Measurements from ENCODE around the gene TBC1D22A.

Gene TBC1D22A

DNA sequence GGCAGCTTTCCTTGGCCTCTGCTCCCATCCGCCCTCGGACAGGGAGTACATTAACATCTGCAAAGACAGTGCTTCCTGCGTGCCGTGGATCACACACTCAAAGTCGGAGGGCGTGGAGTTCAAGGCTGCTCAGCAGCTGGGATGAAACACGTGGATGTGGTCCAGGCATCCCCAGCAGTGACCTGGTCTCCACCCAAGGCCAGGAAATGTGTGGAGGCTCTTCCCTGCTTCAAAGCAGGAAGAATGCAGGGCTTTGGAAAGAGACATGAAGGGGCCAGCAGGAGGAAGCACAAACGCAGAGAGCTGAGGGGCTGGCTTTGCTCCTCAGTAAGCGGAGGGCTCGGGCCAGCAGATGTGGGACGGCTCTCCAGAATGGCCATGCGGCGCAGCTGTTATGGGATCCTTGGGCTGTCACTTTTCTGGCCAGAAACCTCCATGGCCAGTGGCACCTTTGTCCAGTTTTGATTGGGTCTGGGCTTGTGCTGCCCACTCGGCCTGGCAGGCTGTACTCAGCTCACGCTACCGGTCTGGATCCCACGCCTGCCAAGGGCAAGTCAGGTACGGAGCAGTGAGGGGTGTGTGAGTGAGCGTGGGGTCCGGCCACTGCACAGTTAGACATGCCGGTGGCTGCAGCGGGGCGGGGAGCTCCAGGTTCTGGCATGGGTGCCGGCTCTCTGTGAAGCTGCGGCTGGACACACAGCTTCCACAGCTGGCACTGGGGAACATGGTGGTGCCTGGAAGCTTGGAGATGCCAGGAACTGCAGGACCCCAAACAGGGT lies 438.0 kb downstream of the TBC1D22A start:
- TF ChIP-seq, protein P1, sequence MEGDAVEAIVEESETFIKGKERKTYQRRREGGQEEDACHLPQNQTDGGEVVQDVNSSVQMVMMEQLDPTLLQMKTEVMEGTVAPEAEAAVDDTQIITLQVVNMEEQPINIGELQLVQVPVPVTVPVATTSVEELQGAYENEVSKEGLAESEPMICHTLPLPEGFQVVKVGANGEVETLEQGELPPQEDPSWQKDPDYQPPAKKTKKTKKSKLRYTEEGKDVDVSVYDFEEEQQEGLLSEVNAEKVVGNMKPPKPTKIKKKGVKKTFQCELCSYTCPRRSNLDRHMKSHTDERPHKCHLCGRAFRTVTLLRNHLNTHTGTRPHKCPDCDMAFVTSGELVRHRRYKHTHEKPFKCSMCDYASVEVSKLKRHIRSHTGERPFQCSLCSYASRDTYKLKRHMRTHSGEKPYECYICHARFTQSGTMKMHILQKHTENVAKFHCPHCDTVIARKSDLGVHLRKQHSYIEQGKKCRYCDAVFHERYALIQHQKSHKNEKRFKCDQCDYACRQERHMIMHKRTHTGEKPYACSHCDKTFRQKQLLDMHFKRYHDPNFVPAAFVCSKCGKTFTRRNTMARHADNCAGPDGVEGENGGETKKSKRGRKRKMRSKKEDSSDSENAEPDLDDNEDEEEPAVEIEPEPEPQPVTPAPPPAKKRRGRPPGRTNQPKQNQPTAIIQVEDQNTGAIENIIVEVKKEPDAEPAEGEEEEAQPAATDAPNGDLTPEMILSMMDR (IDR thresholded peaks at IDR 0.05; ENCODE audit: low read depth, low read length) = no peak

DNA sequence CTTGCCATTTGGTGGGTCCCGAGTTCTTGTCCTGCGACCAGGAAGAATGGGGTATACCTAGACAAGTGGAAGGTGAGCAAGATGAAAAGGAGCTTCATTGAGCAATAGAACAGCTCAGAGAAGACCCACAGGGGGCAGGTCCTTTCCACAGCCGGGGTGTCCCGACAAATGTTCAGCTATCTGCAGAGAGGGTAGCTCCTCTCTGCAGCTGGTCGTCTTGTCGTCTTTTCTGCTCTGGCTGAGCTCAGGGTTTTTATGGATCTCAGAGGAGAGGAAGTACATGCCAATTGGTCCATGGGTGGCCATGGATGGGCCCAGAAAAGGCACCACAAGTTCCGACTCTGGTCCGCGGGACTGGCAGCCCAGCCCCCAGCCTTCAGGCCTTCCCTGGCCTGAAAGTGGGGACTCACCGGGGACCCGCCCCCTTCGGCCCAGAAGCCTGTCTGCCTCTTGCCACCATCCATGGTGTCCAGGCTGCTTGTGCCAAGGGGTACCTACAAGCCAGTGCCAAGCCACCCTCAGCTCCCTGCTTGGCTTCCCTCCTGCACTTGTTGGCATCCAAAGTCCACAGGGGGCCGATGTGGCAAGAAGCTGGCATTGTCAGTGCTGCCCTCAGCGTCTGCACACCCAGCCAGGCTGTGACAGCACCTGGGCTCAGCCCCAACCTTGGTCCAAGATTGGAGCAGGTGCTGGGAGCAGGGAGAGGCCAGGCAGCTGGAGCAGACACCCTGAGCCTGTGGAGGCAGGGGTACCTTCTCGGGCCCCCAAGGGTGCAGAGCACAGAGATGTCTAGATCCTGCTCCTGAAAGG lies 438.9 kb downstream of the TBC1D22A start:
- H3K4me3 ChIP-seq (ENCODE audit: low read depth, low read length) = no peak overlapping the region
- TF ChIP-seq, protein P1 (IDR thresholded peaks at IDR 0.05; ENCODE audit: low read depth, low read length) = no peak

More for the DNA sequence above, 438.0 kb downstream of the TBC1D22A start:
- H3K4me3 ChIP-seq (ENCODE audit: low read depth, low read length) = no peak overlapping the region

DNA sequence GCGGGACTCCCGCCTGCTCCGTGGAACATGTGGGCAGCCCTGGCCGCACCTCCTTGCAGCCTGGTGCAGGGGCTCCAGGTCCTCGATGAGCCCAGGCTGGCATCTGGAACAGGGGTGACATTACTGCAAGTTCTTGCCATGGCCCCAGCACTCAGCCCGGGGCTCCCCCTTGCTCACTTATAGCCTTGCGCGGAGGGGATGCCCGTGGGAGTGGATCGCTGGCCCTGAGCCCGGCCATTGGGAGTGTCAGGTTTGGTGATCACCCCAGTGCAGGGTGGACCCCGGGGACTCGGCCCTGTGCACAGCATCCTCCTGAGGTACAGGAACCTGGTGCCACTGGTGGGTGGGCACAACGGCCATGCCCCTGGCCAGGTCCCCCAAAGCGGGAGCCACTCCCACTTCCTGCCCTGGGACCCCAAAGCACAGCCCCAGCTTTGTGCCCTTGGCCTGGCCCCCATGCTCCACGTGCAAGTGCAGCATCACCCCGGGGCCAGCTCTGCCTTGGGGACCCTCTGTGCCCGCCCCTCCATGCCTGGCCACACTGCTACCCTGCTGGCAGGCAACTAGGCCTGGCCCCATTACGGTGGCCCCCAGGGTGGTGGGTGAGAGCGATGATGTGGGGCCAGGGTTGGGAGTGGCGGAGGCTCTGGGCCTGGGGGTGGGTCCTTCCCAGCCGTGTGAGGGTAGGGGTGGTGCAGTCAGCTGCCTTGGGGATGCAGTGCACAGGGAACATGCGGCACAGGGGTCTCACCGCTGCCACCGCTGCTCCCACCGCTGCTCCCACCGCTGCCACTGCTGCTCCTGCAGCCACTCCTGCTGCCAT lies 439.8 kb downstream of the TBC1D22A start:
- no peak overlapping the region for H3K4me3 ChIP-seq (ENCODE audit: low read depth, low read length)
- TF ChIP-seq, protein P1 (IDR thresholded peaks at IDR 0.05; ENCODE audit: low read depth, low read length) = no peak

DNA sequence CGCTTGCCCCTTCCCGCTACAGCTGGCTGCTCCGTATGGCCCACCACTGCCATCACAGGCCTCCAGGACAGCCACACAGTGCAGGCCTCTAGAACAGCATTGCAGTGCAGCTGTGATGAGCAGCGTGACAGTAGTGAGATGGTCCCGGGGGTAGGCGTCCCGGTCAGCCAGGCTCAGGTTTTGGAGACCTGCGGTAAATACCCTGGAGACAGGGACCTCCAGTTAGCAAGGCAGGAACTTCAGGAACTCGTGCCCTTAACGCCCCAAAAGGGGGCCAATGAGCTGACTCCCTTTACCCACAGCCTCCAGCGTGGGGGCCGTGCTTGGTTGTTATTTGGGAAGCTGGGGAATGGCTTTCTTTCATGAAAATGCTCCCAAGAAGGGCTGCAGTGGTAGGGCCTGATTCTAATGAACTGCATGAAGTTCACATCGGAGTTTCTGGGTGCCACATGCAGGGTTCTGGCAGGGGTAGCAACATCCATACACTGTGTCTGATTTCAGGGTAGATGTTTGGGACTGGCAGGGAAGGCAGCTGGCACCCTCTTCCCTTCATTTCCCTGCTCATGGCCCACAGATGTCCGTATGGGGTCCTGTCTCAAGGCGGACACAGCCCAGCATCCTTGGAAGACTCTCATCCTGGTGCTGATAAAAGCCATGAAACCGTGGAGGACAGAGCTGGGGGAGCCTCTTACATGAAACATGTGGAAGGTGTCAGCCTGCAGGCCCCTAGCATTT lies 440.5 kb downstream of the TBC1D22A start:
- TF ChIP-seq, protein P1 (IDR thresholded peaks at IDR 0.05; ENCODE audit: low read depth, low read length) = no peak
- no peak overlapping the region for H3K4me3 ChIP-seq (ENCODE audit: low read depth, low read length)

DNA sequence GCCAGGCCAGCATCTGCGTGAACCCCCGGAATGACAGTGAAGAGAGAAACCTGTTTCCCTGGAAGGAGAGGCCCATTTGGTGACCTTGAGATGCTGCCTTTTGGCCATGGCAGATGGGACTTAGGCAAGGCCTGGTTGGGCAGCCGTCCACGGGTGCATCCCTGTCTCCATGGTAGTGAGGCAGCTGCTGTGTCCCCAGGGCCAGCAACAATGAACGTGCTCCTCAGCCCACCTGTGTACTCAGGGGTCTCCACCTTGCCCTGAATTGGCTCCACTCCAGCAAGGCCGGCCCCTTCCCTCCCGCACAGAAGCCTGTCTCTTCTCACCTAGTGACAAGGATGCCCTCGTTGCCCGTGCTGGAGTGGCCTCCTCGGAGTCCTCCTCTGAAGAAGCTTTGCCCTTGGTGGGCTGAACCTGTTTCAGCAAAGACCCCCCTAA lies 441.1 kb downstream of the TBC1D22A start:
- TF ChIP-seq, protein P1 (IDR thresholded peaks at IDR 0.05; ENCODE audit: low read depth, low read length) = no peak
- H3K4me3 ChIP-seq (ENCODE audit: low read depth, low read length) = no peak overlapping the region

DNA sequence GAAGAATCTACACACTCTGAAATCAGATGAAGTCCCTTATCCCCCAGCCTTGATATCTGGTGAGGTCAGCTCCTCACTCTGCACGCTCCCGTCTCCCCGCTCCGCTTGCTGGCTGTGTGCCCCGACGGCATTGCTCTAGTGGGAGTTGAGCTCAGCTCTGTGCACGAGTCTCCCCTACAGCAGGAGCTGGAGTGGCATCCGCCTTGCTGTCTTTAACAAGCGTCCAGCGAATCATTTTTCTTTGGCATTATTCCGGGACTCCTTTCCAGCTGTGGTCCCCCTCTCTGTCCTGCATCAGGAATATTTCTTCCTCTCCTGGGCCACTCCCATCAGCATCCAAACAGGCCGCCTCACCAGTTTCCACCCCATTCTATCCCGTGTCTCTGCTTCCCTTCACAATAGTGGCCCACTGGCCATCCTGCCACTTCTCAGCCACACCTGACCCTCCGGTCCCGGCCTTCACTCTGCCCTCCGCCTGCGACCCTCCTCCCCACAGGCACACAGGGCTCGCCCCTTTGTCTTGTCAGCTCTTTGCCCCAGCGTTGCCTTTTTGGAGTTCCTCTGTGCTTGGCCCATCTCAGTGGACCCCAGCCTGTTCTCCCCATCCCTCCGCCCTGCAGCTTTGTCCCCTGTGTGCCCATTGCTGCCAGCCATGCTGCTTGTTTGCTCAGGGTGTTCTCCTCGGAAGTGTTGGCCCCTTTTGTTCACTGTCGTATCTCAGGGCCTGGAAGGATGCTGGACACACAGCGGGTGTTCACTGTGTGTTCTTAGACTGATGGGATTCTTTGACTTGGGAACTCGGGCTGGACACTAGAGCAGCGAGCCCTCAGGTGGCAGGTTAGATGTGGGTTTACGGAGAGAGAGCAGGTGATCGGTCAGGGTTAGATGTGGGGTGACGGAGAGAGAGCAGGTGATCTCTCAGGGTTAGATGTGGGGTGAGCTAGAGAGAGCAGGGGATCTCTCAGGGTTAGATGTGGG lies 441.8 kb downstream of the TBC1D22A start:
- H3K4me3 ChIP-seq (ENCODE audit: low read depth, low read length) = no peak overlapping the region
- TF ChIP-seq, protein P1 (IDR thresholded peaks at IDR 0.05; ENCODE audit: low read depth, low read length) = no peak

All from WI38 (cell line).